Gastroesophageal sphincter (tissue), 3 donors: Measurements from ENCODE around the gene GALK2.

Experiments used
- CTCF ChIP-seq, 4 experiments: fragments of 200-600 bp in 2 of 4; fragments of 450-650 bp in 2 of 4; sonication (generic) in 1 of 4; IDR thresholded peaks; one replicate each; pipeline ENCODE4 v1.5.1; 2017 to 2019; ENCODE audit warnings: antibody characterized with exemption in 4 of 4, mild to moderate bottlenecking in 2 of 4, moderate library complexity in 2 of 4
- POLR2A ChIP-seq, 2 donors: fragments of 450-650 bp; IDR thresholded peaks; one replicate each; pipeline ENCODE4 v1.6.1; 2017; ENCODE audit warnings: antibody characterized with exemption in 2 of 2, mild to moderate bottlenecking in 2 of 2, moderate library complexity in 1 of 2

- TF ChIP-seq CTCF (IDR thresholded peaks at IDR 0.05) (no peak), POLR2A (IDR thresholded peaks at IDR 0.05) (no peak)
Observed at GRCh38 chr15:49137861-49138260, 32.2 kb upstream of the GALK2 start.
